GM12891 (cell line): Measurements from ENCODE around the gene PIK3CD.

Source experiments
- DNase-seq: peaks from one replicate; pipeline ENCODE4 v3.0.0; 2011; ENCODE audit warnings: low spot score; ENCODE audit not compliant: insufficient read length
- FAIRE-seq: peaks from 2 replicates; lab custom pipeline; 2011; peaks lifted over from hg19 to GRCh38; lab: Jason Lieb, UNC
- PAX5 ChIP-seq: IDR thresholded peaks from 2 replicates; pipeline ENCODE4 v1.6.1; 2011; ENCODE audit warnings: low read length, moderate library complexity, mild to moderate bottlenecking; ENCODE audit not compliant: insufficient read depth, severe bottlenecking
- POLR2A ChIP-seq: IDR thresholded peaks from 2 replicates; pipeline ENCODE4 v1.6.1; 2011; ENCODE audit warnings: low read depth, low read length, control low read depth
- POLR2AphosphoS5 ChIP-seq: IDR thresholded peaks from 2 replicates; pipeline ENCODE4 v1.6.1; 2011; ENCODE audit warnings: low read depth, low read length, control low read depth
- POU2F2 ChIP-seq: IDR thresholded peaks from 2 replicates; pipeline ENCODE4 v1.6.1; 2011; ENCODE audit warnings: low read depth, mild to moderate bottlenecking, control low read depth, low read length, moderate library complexity
- SPI1 ChIP-seq: IDR thresholded peaks from 2 replicates; pipeline ENCODE4 v1.6.1; 2011; ENCODE audit warnings: low read depth, low read length, control low read depth
- TAF1 ChIP-seq: IDR thresholded peaks from 2 replicates; pipeline ENCODE4 v1.6.1; 2011; ENCODE audit warnings: low read depth, low read length, control low read depth

PIK3CD gene

GRCh38 chr1:9680828-9681227, 29.3 kb downstream of the PIK3CD start:
- FAIRE-seq (no peak), DNase-seq (no peak)
- TF ChIP-seq POLR2AphosphoS5 (no peak), PAX5 (no peak), POLR2A (no peak), SPI1 (peak; percentile 69)

DNA sequence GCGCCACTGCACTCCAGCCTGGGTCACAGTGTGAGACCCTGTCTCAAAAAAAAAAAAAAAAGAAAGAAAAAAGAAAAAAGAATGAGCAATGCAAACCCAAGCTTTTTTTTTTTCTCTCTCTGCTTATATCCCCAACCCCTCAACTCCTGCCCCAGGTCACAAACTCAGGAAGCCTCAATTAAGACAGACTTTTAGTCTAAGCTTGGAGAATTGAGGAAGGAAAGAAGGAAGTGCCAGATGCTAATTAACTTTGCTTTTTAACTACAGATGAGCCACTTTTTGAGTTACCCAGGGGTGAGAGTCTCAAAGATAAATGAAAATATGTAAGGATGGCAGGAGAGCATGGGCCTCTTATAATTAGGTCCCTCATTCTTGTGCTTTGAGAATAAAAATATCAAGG, 33.3 kb downstream of the PIK3CD start:
- no peak for FAIRE-seq

DNA sequence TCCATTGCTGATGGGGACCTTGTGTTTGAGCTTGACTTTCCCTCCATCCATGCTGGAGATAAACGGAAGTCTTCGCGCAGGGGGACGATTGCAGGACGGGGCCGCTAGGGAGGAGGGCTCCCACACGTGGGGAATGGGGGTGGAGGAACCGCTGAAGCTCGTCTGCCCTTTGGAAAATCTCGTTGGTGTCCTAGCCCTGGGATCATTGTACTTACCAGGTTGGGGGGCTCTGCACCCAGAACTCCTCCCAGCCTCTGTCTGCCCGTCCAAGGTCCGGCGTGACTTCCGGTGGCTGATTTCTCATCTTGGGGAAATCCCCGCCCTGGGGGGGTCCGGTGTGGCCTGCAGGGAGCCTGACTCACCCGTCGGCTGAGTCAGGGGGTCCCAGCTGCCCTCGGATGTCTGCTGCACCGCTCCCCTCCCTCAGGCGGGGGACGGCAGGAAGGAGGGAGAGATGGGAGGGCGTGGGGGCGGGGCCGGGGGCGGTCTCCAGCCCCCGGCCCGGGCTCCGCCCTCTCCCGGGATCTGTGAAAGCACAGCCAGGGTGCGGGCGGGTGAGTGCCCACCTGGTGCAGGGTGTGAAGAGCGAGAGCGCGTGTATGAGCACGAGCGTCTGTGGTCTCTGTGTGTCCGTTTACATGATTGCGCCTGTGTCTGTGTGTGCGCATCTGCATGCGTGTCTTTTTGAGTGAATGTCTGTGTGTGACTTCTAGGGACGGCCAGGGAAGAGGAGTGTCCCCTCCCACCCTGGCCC, 35.8 kb downstream of the PIK3CD start:
- peak; percentile 62 for DNase-seq
- TF ChIP-seq POLR2A = peak; percentile 44; the same call in 1 of the 2 replicates
- TF ChIP-seq SPI1 = 0 out of 2 replicates have a peak, but pooled peaks have one; percentile 11
- TF ChIP-seq PAX5 = no peak
- peak; percentile 93 for FAIRE-seq

More for the DNA sequence above, 33.3 kb downstream of the PIK3CD start:
- TF ChIP-seq SPI1 = peak; percentile 26; the same call in 1 of the 2 replicates
- no peak for TF ChIP-seq TAF1
- TF ChIP-seq PAX5 = no peak
- no peak for TF ChIP-seq POU2F2
- TF ChIP-seq POLR2A = no peak
- TF ChIP-seq POLR2AphosphoS5 = no peak
- no peak for DNase-seq

GRCh38 chr1:9687874-9688582, 36.5 kb downstream of the PIK3CD start:
- FAIRE-seq (peak; percentile 60), DNase-seq (no peak)
- TF ChIP-seq SPI1 = no peak

DNA sequence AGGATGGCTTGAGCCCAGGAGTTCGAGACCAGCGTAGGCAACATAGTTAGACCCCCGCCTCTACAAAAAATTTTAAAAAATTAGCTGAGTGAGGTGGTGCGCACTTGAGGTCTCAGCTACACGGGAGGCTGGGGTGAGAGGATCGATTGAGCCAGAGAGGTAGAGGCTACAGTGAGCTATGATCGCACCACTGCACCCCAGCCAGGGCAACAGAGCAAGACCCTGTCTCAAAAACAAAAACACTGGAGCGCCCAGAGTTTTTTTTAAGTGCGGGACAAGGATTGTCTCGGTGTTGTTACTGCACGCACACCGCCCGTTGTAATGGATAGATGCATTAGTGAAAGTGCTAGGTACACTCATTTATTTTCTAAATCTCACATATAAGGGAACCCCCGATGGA, 37.1 kb downstream of the PIK3CD start:
- FAIRE-seq (peak; percentile 38), DNase-seq (no peak)
- no peak for TF ChIP-seq POLR2AphosphoS5
- no peak for TF ChIP-seq SPI1
- no peak for TF ChIP-seq POLR2A
- no peak for TF ChIP-seq PAX5
- TF ChIP-seq TAF1 = no peak
- TF ChIP-seq POU2F2 = no peak

GRCh38 chr1:9689011-9689706, 37.6 kb downstream of the PIK3CD start:
- TF ChIP-seq POLR2AphosphoS5 (no peak), POLR2A (no peak), POU2F2 (no peak), PAX5 (no peak), TAF1 (no peak), SPI1 (no peak)
- FAIRE-seq (peak; percentile 92), DNase-seq (peak; percentile 81)

DNA sequence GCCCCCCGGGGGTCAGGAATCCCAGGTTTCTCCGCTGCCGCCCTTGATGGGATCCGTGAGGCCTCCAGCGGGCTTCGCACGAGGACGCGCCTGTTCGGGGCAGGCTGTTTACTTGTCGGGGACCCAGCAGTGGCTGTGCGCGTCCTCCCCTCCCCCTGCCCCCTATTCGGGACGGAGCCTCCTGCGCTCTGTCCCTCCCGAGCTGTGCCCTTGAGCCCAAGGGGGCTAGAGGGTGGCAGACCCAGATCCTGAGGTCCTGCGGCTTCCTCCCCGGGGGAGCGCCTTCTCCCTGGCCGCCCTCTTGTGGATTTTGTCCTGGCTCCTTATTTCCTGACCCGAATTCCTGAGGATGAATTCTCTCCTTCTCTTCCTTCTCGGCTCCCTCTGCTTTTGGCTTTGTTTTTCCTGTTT, 38.4 kb downstream of the PIK3CD start:
- TF ChIP-seq PAX5 (no peak), TAF1 (no peak), SPI1 (no peak), POLR2A (no peak), POU2F2 (no peak), POLR2AphosphoS5 (no peak)
- FAIRE-seq = no peak
- DNase-seq = no peak

DNA sequence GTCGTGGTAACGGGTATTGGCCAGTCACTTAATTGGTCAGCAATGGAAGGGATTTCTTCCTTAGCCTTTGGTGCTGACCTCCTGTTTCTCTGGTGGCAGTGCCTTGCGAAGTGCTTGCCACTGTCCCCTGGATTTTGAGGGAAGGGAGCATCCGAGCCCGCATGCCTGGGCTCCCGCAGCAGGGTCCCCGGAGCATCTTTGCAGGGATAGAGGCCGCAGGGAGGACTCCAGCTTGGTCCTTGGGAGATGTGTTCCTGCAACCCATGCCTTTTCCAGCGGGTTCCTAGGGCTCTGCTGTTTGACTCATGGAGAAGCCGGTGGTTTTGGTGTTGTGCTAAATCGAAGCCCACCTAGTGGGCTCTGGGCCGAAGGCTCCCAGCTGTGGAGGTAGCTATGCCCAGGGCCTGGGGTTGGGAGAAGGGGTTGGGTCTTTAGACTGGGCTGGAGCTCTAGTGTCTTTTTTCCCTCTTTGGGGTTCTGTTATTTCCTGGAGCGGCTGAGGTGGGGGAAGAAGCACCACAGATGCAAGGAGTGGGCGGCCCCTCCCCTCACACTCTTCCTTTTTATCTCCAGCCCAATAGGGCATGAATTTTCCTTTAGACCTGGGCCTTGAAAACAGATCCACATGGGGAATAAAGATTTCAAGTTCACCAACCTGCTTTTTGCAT, 39.0 kb downstream of the PIK3CD start:
- DNase-seq (no peak), FAIRE-seq (no peak)
- TF ChIP-seq POU2F2 (no peak), POLR2A (no peak)

GRCh38 chr1:9691108-9691445, 39.5 kb downstream of the PIK3CD start:
- DNase-seq (no peak), FAIRE-seq (no peak)
- TF ChIP-seq TAF1 (no peak), POLR2AphosphoS5 (no peak), POU2F2 (no peak)
